DOHH2 (cell line): ENCODE data around the gene REXO4.

Experiments
- CTCF ChIP-seq: fragments of 200-600 bp; sonication (generic); IDR thresholded peaks from one replicate; pipeline ENCODE4 v1.5.1; 2014; ENCODE audit warnings: antibody characterized with exemption, mild to moderate bottlenecking, low read depth, low read length; ENCODE audit not compliant: poor library complexity, severe bottlenecking
- EZH2phosphoT487 ChIP-seq: fragments of 200-600 bp; sonication (generic); IDR thresholded peaks from 2 replicates; pipeline ENCODE4 v1.6.1; 2017; ENCODE audit warnings: borderline replicate concordance, mild to moderate bottlenecking, antibody characterized with exemption, low read length, moderate library complexity, mixed read lengths

- TF ChIP-seq CTCF (no peak), EZH2phosphoT487 (no peak)
These were observed 18.9 kb upstream of the REXO4 start for GRCh38 chr9:133436681-133437080.
